Stimulated activated CD4-positive, alpha-beta T cell treated with anti-CD3 and anti-CD28 coated beads, Interleukin-15, amount 100 ng/mL, for 24 hours (primary cell): ENCODE results near the gene GRHL1.
"Not testable (repeated sequence)": the region's sequence is repeated elsewhere in the genome, so short reads cannot be mapped to it uniquely, and the experiment has no call there.

ENCODE experiments used
- DNase-seq: peaks from one replicate; pipeline ENCODE4 v3.0.0-alpha.2; 2020

The GRHL1 gene

DNA sequence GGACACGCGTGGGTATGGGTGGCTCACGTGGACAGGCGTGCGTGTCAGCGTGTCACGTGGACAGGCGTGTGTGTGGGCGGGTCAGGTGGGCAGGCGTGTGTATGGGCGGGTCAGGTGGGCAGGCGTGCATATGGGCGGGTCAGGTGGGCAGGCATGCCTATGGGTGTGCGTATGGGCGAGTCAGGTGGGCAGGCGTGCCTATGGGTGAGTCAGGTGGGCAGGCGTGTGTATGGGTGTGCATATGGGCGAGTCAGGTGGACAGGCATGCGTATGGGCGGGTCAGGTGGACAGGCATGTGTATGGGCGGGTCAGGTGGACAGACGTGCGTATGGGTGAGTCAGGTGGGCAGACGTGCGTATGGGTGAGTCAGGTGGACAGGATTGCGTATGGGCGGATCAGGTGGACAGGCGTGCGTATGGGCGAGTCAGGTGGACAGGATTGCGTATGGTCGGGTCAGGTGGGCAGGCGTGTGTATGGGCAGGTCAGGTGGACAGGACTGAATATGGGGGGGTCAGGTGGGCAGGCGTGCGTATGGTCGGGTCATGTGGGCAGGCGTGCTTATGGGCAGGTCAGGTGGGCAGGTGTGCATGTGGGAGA is 61.0 kb downstream of the GRHL1 start:
- not testable (repeated sequence) for DNase-seq

GRCh38 chr2:10012963-10013461 is 61.5 kb downstream of the GRHL1 start:
- no peak for DNase-seq

- DNase-seq, result not testable (repeated sequence)
Observed at GRCh38 chr2:10013651-10014417, 62.3 kb downstream of the GRHL1 start.

GRCh38 chr2:10014418-10015190 is 63.1 kb downstream of the GRHL1 start:
- DNase-seq, result no peak

GRCh38 chr2:10015376-10015989 is 64.0 kb downstream of the GRHL1 start:
- DNase-seq, result not testable (repeated sequence)

DNA sequence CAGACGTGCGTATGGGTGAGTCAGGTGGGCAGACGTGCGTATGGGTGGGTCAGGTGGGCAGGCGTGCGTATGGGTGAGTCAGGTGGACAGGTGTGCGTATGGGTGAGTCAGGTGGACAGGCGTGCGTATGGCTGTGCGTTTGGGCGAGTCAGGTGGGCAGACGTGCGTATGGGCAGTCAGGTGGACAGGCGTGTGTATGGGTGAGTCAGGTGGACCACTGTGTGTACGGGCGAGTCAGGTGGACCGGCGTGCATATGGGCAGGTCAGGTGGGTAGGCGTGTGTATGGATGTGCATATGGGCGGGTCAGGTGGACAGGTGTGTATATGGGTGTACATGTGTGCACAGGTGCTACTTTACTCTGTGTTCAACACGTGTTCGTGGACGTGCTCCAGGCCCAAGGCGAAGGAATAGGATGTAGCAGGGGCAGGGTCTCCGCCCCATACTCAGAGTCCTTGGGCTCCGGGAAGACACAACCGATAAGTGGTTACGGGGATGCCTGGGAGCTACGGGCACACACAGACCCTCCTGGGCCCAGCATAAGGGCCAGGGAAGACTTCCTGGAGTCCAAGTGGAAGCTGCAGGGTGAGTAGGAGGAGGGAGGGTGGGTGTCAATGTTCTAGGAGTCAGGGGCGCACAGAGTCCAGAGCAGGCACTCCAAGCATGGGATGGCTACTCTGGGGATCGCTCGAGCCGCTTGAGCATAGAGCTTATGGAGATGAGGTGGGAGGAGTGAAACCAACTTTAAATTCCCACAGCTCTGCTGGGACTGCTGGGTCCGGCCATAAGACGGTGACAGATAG is 64.7 kb downstream of the GRHL1 start:
- DNase-seq, result no peak

- DNase-seq, result no peak
Observed at GRCh38 chr2:10016802-10017258, 65.3 kb downstream of the GRHL1 start.

DNA sequence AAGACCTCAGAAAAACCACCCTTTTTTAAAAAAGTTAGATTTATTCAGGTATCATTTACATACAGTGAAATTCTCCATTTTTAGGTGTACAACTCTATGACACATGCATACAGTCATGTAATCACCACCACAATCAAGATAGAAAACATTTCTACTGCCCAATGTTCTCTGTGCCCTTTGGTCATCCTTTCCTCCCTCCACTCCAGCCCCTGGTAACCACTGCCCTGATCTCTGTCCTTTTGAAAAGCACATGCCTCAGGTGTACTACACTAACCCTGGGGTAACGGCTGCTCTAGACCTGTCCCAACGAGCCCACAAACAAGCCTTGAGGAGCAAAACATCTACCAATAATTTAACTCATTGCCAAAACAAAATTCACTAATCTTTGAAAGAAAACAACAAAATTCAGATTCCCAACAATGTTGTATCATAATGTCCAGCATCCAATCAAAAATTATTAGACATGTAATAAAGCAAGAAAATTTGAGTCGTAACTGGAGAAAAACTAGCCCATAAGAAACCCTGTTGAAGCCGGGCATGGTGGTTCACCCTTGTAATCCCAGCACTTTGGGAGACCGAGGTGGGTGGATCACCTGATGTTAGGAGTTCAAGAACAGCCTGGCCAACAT is 65.9 kb downstream of the GRHL1 start:
- DNase-seq, result no peak

- no peak for DNase-seq
Observed at GRCh38 chr2:10019174-10019573, 67.7 kb downstream of the GRHL1 start.

- DNase-seq, result no peak
Observed at GRCh38 chr2:10019602-10020400, 68.3 kb downstream of the GRHL1 start.

DNA sequence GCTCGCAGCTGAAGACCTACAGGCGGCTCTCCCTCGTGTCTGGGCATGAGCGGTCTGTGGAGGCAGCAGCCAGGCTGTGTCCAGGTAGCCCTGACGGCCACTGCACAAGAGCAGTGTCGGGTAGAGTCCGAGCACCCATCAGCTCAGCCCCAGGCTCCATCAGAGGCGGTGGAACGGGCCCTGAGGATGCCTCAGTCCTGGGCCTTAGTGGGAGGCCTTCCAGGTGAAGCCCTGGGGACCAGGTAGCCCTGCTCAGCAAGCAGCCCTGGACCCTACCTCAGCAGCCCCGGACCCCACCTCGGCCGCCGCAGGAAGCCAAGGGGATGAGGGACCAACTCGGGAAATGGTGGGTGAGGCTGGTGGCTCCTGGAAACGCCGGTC is 70.5 kb downstream of the GRHL1 start:
- DNase-seq, result no peak

DNA sequence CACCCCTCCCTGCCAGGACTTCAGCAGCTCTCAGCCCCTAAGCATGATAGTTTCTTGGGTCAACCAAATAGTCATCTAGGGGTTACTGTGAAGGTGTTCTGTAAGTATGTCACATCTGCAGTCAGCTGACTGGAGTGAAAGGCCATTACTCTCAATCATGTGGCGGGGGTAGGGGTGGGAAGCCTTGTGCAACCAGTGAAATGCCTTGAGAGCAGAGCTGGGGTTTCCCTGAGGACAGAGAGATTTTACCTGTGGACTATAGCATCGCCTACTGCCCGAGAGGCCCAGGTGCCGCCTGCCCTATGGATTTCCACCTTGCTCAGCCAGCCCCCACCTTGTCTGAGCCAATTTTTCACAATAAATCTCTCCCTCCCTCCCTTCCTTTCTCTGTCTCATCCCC is 71.0 kb downstream of the GRHL1 start:
- no peak for DNase-seq

- DNase-seq, result no peak
Observed at GRCh38 chr2:10022966-10023662, 71.6 kb downstream of the GRHL1 start.

DNA sequence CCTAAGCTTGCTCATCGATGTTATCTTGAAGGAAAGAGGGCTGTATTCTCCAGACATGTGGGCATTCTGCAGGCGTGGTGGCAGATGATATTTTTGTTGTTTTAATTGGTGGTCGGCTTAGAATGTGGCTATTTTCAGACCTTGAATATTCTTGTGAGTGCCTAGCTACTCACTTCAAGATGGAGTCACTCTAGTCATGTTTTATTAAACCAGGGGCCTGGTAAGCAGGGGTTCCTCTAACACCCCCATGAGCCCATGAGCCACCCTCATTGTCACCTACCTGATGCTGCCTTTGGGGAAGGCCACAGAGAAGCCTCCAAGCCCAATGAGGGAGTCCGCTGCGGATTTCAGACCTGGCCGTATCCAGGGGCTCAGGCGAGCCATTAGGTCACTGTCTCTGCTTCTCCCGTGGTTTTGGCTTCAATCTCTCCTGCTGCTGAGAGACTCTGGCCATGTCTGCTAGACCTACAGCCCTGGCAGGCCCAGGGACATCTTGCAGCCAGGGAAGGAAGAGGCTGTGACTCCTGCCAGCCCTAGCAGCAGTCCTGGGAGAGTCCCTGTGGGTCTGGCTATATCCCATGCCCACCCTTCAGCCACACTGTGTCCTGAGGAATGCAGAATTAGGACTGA is 75.6 kb downstream of the GRHL1 start:
- no peak for DNase-seq

DNA sequence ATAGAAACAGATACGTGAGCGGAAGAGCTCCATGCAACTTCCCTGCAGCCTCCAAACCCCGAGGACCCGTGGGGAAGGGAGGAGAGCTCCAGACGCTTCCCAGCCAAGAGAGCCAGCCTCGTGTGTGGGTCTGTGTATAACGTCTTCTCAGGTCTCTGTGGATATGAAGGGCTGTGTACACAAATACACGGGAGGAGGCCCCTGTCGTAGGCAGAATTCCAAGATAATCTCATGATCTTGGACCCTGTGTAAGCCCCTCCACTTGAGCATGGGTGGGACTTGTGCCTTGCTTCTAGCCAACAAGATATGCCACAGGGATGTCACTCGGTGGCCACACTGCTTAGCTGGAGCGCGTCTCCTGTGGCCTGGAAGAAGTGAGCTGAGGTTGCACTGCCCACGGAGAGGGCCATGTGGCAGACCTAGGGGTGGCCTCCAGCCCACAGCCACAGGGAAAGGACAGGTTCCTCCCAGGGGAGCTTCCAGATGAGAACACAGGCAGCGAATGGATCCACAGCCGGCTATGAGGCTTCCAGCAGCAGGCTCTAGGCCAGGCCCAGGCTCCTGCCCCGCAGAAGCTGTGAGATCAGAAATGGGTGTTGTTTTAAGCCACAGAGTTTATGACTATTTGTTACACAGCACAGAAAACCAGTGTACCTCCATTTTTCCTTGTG is 76.3 kb downstream of the GRHL1 start:
- DNase-seq, result no peak

DNA sequence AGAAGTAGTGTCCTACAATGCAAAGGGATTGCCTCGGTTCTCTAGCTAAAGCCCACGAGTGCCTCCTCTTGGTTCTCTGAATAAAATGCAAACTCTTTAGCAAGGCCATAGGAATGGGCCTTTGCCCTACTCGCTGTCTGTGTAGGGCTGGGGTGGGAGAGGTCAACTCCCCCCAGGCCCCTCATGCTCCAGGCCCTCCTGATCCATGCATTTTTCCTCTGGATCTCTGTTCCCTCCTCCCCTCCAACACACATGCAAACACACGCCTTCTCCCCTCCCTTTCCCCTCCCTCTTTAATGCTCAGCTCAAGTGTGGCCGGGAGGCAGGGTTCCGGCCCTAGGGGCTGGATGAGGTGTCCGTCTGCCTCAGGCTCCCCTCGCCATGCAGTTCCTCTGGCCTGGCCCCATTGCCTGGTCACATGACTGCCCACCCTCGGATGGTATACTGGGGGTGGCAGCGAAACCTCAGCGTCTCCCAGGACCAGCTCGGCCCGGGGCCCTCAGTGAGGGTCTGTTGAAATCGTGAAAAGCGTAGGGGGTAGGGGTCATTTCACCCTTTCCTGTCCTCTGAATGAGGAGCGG is 77.0 kb downstream of the GRHL1 start:
- no peak for DNase-seq

- peak; percentile 56 for DNase-seq
Observed at GRCh38 chr2:10028988-10029874, 77.7 kb downstream of the GRHL1 start.

DNA sequence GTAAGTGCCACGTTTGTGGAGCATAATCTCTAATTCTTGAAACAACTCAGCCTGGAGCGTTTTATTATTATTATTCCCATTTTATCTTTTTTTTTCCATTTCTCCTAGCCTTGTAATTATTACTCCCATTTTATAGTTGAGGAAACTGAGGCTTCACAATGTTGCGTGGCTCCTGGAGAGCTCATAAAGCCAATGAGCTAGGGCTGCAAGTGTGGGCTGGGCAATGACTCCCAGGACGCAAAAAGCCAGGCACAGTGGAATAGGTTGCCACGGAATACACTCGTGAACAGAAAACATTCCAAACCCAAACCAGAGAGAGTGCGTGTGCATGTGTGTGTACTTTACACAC is 78.4 kb downstream of the GRHL1 start:
- no peak for DNase-seq
